ENCODE results near the gene GNA14. TPM values are rescaled to one million over a fixed set of nuclear protein-coding genes. Genes with fewer than 3 reads are reported as not detected.

Gene GNA14
- polyA plus RNA-seq, 1 experiment = 0.22 TPM

DNA sequence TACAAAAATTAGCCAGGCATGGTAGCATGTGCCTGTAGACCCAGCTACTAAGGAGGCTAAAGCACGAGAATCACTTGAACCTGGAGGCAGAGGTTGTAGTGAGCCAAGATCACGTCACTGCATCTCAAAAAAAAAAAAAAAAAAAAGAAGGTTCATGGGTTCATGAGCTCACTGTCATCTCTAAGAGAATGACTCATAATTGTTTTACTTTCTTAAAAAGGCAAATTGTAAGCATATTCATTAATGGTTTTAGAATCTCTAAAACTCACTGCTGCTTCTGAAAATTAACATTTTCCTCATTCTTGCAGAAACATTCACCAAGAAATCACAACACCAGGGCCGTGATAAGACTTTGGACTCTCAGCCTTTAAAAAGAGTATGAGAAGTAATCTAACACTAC, 103.6 kb downstream of the GNA14 start:
- ChIA-PET CTCF (no interaction called here), POLR2A (no interaction called here)
- Histone ChIP-seq H3K27me3 (ENCODE audit: control insufficient read depth, insufficient read depth, low read length) (no peaks in the 10 kb centered on the region), H3K4me3 (ENCODE audit: low read depth, low read length) (no peak overlapping the region), H3K36me3 (ENCODE audit: control insufficient read depth, insufficient read depth, low read length) (no peaks in the 10 kb centered on the region)
- no peak for DNase-seq (ENCODE audit: low read depth)
- TF ChIP-seq, protein P1, sequence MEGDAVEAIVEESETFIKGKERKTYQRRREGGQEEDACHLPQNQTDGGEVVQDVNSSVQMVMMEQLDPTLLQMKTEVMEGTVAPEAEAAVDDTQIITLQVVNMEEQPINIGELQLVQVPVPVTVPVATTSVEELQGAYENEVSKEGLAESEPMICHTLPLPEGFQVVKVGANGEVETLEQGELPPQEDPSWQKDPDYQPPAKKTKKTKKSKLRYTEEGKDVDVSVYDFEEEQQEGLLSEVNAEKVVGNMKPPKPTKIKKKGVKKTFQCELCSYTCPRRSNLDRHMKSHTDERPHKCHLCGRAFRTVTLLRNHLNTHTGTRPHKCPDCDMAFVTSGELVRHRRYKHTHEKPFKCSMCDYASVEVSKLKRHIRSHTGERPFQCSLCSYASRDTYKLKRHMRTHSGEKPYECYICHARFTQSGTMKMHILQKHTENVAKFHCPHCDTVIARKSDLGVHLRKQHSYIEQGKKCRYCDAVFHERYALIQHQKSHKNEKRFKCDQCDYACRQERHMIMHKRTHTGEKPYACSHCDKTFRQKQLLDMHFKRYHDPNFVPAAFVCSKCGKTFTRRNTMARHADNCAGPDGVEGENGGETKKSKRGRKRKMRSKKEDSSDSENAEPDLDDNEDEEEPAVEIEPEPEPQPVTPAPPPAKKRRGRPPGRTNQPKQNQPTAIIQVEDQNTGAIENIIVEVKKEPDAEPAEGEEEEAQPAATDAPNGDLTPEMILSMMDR (IDR thresholded peaks at IDR 0.05; ENCODE audit: insufficient read depth, low read depth, low read length) = no peak

DNA sequence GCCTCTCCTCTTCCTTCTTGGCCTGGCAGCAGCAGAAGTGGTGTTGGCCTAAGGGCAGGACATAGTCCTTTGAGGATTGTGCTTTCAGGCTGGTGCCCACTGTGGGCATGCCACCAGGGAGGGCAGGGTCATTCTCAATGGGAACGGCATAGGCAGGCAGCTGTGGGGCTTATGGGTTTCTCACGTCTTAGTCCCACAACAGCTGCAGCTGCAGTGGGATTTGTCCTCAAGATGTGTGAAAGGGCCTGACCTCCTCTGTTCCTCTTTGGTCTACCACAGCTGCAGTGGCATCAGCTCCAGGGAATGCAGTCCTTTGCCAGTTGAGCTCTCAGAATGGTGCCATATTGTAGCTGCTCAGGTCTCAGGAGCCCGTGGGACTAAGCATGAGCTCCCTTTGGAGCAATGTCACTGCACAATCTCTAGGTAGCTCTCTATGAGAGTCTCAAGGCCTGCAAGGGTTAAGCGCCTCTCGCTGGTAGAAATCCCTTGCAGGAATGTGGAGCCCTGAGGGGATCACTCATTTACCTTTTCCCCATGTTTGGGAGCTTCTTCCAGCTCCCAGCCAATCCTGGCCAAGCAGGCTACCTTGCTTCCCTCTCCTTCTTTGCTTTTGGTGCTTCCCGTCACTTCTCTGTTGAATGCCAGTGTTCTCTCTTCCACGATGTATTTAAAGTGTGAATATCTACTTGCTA, 104.8 kb downstream of the GNA14 start:
- TF ChIP-seq, protein P1 (IDR thresholded peaks at IDR 0.05; ENCODE audit: insufficient read depth, low read depth, low read length) = no peak
- Histone ChIP-seq H3K4me3 (ENCODE audit: low read depth, low read length) (no peak overlapping the region), H3K27me3 (ENCODE audit: control insufficient read depth, insufficient read depth, low read length) (no peaks in the 10 kb centered on the region), H3K36me3 (ENCODE audit: control insufficient read depth, insufficient read depth, low read length) (no peaks in the 10 kb centered on the region)
- no peak for DNase-seq (ENCODE audit: low read depth)
- ChIA-PET CTCF (interaction anchor here (1.2 kb wide), 1 partner anchor 86 kb away, joined by 4 read pairs; no protein-coding TSS in a partner anchor), POLR2A (no interaction called here)

DNA sequence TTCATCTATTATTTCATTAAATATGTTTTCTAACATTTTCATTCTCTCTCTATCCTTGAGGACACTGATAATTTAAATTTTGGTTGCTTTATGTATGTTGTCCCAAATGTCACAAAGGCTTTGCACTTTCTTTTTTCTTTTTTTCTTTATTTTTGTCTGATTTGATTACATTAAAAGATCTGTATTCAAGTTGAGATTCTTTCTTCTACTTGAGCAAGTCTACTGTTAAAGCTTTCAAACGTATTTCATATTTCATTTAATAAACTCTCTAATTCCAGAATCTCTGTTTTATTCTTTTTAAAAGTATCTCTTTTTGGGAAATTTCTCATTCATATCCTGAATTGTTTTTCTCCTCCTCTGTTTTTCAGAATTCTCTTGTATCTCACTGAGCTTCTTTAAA, 106.5 kb downstream of the GNA14 start:
- no peak for DNase-seq (ENCODE audit: low read depth)
- Histone ChIP-seq H3K27me3 (ENCODE audit: control insufficient read depth, insufficient read depth, low read length) (no peaks in the 10 kb centered on the region), H3K36me3 (ENCODE audit: control insufficient read depth, insufficient read depth, low read length) (no peaks in the 10 kb centered on the region), H3K4me3 (ENCODE audit: low read depth, low read length) (no peak overlapping the region)
- TF ChIP-seq, protein P1 (IDR thresholded peaks at IDR 0.05; ENCODE audit: insufficient read depth, low read depth, low read length) = no peak
- CTCF ChIA-PET = no interaction called here
- POLR2A ChIA-PET = no interaction called here

DNA sequence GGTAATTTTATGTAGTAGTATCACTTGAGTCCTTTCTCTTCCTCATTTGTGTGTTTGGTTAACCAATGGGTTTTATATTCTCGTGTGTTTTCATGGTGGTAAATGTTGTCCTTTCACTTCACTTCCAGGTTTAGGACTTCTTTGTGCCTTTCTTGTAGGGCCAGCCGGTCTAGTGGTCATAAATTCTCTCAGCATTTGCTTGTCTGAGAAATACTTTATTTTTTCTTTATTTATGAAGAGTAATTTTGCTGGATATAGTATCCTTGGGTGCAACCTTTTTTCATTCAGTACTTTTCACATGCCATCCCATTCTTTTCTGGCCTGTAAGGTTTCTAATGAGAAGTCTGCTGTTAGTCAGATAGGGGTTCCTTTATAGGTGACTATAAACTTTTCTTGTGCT, 107.1 kb downstream of the GNA14 start:
- ChIA-PET POLR2A (no interaction called here), CTCF (no interaction called here)
- TF ChIP-seq, protein P1 (IDR thresholded peaks at IDR 0.05; ENCODE audit: insufficient read depth, low read depth, low read length) = no peak
- no peak for DNase-seq (ENCODE audit: low read depth)
- H3K27me3 ChIP-seq (ENCODE audit: control insufficient read depth, insufficient read depth, low read length) = no peaks in the 10 kb centered on the region
- no peaks in the 10 kb centered on the region for H3K36me3 ChIP-seq (ENCODE audit: control insufficient read depth, insufficient read depth, low read length)
- no peak overlapping the region for H3K4me3 ChIP-seq (ENCODE audit: low read depth, low read length)

DNA sequence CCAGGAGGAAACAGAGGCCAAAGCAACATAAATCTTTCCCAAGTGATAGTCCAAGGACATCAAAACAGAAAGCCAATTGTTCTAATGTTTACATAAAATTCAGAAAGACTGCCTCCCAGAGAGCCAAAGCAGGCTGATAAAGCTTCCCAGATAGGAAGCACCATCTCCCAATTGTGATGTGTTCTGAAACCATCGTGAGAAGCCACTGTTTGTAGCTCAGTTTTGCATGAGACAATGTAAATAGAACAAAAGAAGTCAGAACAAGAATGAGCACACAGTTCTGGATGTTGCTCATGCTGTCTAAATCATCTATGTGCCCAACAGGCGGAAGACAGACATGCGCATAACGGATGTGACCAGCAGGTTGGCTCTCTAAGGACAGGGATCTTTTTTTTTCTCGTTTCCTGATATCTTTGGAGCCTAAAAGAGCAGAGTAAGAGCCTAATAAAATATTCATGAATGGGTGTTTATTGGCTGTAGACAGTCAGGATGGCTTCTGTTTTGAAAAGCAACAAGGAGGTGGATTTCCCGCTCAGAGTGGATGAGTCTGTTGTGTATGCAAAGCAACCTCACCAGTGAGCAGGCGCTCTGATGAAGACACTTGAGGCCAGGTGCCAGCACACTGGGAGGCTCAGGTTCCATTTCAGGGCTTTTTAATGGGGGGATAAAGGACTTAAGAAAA, 113.6 kb downstream of the GNA14 start:
- no peak for DNase-seq (ENCODE audit: low read depth)
- CTCF ChIA-PET = no interaction called here

More for the DNA sequence above, 113.6 kb downstream of the GNA14 start:
- POLR2A ChIA-PET = no interaction called here
- Histone ChIP-seq H3K36me3 (ENCODE audit: control insufficient read depth, insufficient read depth, low read length) (no peaks in the 10 kb centered on the region), H3K27me3 (ENCODE audit: control insufficient read depth, insufficient read depth, low read length) (no peaks in the 10 kb centered on the region), H3K4me3 (ENCODE audit: low read depth, low read length) (no peak overlapping the region)
- TF ChIP-seq, protein P1 (IDR thresholded peaks at IDR 0.05; ENCODE audit: insufficient read depth, low read depth, low read length) = no peak
